ENCODE measurements around the gene GOLGA8O.
"Not testable (repeated sequence)": the region's sequence is repeated elsewhere in the genome, so short reads cannot be mapped to it uniquely, and the experiment has no call there.

GOLGA8O gene

GRCh38 chr15:32455534-32455933 lies at the start of gene GOLGA8O:
Gene GOLGA8O (minus strand): TSS chr15:32455634. CDS start chr15:32455536, 98 bp downstream.
- in situ Hi-C loops (cut with HindIII; ENCODE audit: low sequenced_read_pairs); DNase-seq (ENCODE audit: low read depth); H3K4me3 ChIP-seq (ENCODE audit: low read depth, low read length): not testable (repeated sequence)

GRCh38 chr15:32504152-32504811 lies 48.8 kb upstream of the GOLGA8O start:
- DNase-seq (ENCODE audit: low read depth); in situ Hi-C loops (cut with HindIII; ENCODE audit: low sequenced_read_pairs): not testable (repeated sequence)

GRCh38 chr15:32502946-32503345 lies 47.5 kb upstream of the GOLGA8O start:
- DNase-seq (ENCODE audit: low read depth): peak; percentile 9
- H3K4me3 ChIP-seq (ENCODE audit: low read depth, low read length); in situ Hi-C loops (cut with HindIII; ENCODE audit: low sequenced_read_pairs): not testable (repeated sequence)

More at GRCh38 chr15:32504152-32504811, 48.8 kb upstream of the GOLGA8O start:
- H3K4me3 ChIP-seq (ENCODE audit: low read depth, low read length): not testable (repeated sequence)

- DNase-seq (ENCODE audit: low read depth); in situ Hi-C loops (cut with HindIII; ENCODE audit: low sequenced_read_pairs); H3K4me3 ChIP-seq (ENCODE audit: low read depth, low read length): not testable (repeated sequence)
Measured at GRCh38 chr15:32492768-32493167, 37.3 kb upstream of the GOLGA8O start.

- in situ Hi-C loops (cut with HindIII; ENCODE audit: low sequenced_read_pairs); H3K4me3 ChIP-seq (ENCODE audit: low read depth, low read length); DNase-seq (ENCODE audit: low read depth): not testable (repeated sequence)
Measured at GRCh38 chr15:32486474-32486873, 31.0 kb upstream of the GOLGA8O start.

- DNase-seq (ENCODE audit: low read depth); in situ Hi-C loops (cut with HindIII; ENCODE audit: low sequenced_read_pairs); H3K4me3 ChIP-seq (ENCODE audit: low read depth, low read length): not testable (repeated sequence)
Measured at GRCh38 chr15:32483377-32483776, 27.9 kb upstream of the GOLGA8O start.

- H3K4me3 ChIP-seq (ENCODE audit: low read depth, low read length); in situ Hi-C loops (cut with HindIII; ENCODE audit: low sequenced_read_pairs); DNase-seq (ENCODE audit: low read depth): not testable (repeated sequence)
Measured at GRCh38 chr15:32481683-32482082, 26.2 kb upstream of the GOLGA8O start.

GRCh38 chr15:32468076-32468475 lies 12.6 kb upstream of the GOLGA8O start:
- DNase-seq (ENCODE audit: low read depth); H3K4me3 ChIP-seq (ENCODE audit: low read depth, low read length); in situ Hi-C loops (cut with HindIII; ENCODE audit: low sequenced_read_pairs): not testable (repeated sequence)

- H3K4me3 ChIP-seq (ENCODE audit: low read depth, low read length); DNase-seq (ENCODE audit: low read depth); in situ Hi-C loops (cut with HindIII; ENCODE audit: low sequenced_read_pairs): not testable (repeated sequence)
Measured at GRCh38 chr15:32440445-32440977, 14.9 kb downstream of the GOLGA8O start.

- in situ Hi-C loops (cut with HindIII; ENCODE audit: low sequenced_read_pairs); H3K4me3 ChIP-seq (ENCODE audit: low read depth, low read length); DNase-seq (ENCODE audit: low read depth): not testable (repeated sequence)
Measured at GRCh38 chr15:32434102-32434963, 21.1 kb downstream of the GOLGA8O start.

- DNase-seq (ENCODE audit: low read depth); in situ Hi-C loops (cut with HindIII; ENCODE audit: low sequenced_read_pairs): not testable (repeated sequence)
Measured at GRCh38 chr15:32427635-32428034, 27.8 kb downstream of the GOLGA8O start.

GRCh38 chr15:32426511-32426910 lies 28.9 kb downstream of the GOLGA8O start:
- in situ Hi-C loops (cut with HindIII; ENCODE audit: low sequenced_read_pairs); H3K4me3 ChIP-seq (ENCODE audit: low read depth, low read length): not testable (repeated sequence)
- DNase-seq (ENCODE audit: low read depth): peak; percentile 0

More at GRCh38 chr15:32427635-32428034, 27.8 kb downstream of the GOLGA8O start:
- not testable (repeated sequence) for H3K4me3 ChIP-seq (ENCODE audit: low read depth, low read length)

- in situ Hi-C loops (cut with HindIII; ENCODE audit: low sequenced_read_pairs); DNase-seq (ENCODE audit: low read depth); H3K4me3 ChIP-seq (ENCODE audit: low read depth, low read length): not testable (repeated sequence)
- TF ChIP-seq CTCF (IDR thresholded peaks at IDR 0.05; ENCODE audit: low read depth, low read length, missing control alignments): peak; percentile 16
Measured at GRCh38 chr15:32407903-32408302, 47.5 kb downstream of the GOLGA8O start.

- in situ Hi-C loops (cut with HindIII; ENCODE audit: low sequenced_read_pairs); DNase-seq (ENCODE audit: low read depth); H3K4me3 ChIP-seq (ENCODE audit: low read depth, low read length): not testable (repeated sequence)
Measured at GRCh38 chr15:32403192-32403591, 52.2 kb downstream of the GOLGA8O start, which contains the start of gene GOLGA8K. Gene GOLGA8K (minus strand): TSS chr15:32403292. CDS start chr15:32403194, 98 bp downstream.

- H3K4me3 ChIP-seq (ENCODE audit: low read depth, low read length); DNase-seq (ENCODE audit: low read depth); in situ Hi-C loops (cut with HindIII; ENCODE audit: low sequenced_read_pairs): not testable (repeated sequence)
Measured at GRCh38 chr15:32396522-32396921, 58.9 kb downstream of the GOLGA8O start.
